HG02798 (cell line): ENCODE data around the gene SCFD2.
A peak's percentile ranks its signal among the peaks of the same experiment; 100 is the strongest.
"Not testable (repeated sequence)": the region's sequence is repeated elsewhere in the genome, so short reads cannot be mapped to it uniquely, and the experiment has no call there.

Source experiments
- ATAC-seq: cut with Tn5 transposase; IDR thresholded peaks from one replicate; pipeline ENCODE4 v1.9.1; 2021; ENCODE audit warnings: mild to moderate bottlenecking; ENCODE audit not compliant: unreplicated experiment, poor library complexity

SCFD2 gene

DNA sequence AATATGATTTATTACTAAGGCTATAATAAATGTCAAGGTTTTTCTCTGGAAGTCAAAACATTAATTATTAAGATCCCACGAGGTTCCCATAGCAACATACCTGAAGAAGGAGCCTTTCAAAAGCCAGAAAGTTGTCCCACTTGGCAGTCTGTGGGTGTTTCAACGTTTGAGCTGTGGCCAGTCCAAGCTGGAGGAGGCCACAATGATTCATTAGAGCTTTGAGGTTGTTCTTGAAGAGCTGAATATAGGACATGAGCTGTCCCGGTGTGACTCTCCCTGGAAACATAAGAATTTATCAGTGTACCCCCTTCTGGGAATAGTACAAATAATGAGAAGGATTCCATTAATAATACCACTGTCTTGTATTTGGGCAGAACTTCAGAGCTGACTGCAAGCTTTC lies 92.1 kb downstream of the SCFD2 start:
- ATAC-seq, result no peak

DNA sequence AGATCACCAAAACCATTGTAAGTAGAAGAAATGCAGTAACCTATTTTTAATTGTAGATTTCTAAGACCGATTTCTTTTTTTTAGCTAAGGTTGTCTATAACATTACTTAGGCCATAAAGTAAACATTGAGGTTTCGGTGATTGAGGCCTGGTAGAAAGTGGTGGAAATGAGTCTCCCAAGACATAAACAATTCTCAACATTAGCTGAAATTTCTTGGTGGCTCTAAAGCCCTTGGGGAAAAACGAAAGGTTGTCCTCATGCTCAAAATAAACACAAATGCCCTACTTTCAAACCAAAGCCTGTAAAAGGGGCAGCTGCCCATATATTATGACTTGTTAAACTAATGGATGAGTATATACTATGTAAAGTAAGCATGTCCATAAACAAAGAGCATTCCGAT lies 98.8 kb downstream of the SCFD2 start:
- ATAC-seq, result no peak

DNA sequence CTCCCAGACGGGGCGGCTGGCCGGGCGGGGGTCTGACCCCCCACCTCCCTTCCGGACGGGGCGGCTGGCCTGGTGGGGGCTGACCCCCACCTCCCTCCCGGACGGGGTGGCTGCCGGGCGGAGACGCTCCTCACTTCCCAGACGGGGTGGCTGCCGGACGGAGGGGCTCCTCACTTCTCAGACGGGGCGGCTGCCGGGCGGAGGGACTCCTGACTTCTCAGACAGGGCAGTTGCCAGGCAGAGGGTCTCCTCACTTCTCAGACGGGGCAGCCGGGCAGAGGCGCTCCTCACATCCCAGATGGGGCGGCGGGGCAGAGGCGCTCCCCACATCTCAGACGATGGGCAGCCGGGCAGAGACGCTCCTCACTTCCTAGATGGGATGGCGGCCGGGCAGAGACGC lies 109.9 kb downstream of the SCFD2 start:
- ATAC-seq, result not testable (repeated sequence)

DNA sequence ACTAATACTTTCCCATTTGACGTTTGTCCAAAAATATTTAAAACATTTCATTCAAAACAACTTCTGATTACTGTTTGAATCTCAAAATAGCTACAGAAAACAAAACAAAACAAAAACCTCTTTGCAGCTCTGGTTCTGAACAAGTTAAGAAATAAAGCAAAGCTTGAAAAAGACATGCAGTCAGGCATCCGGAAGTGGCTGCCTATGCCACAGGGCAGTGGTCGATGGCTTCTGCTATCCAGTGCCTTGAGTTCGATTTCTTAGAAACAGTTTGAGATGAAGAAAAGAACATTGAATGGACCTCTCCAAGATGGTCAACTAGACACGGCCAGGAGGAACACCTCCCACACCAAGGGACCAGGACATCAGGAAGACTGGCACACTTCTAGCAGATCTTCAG lies 125.3 kb downstream of the SCFD2 start:
- no peak for ATAC-seq

DNA sequence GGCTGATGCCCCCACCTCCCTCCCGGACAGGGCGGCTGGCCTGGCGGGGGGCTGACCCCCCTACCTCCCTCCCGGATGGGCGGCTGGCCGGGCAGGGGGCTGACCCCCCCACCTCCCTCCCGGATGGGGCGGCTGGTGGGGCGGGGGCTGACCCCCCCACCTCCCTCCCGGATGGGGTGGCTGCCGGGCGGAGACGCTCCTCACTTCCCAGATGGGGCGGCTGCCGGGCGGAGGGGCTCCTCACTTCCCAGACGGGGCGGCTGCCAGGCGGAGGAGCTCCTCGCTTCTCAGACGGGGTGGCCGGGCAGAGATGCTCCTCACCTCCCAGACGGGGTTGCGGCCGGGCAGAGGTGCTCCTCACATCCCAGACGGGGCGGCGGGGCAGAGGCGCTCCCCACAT lies 127.5 kb downstream of the SCFD2 start:
- not testable (repeated sequence) for ATAC-seq

DNA sequence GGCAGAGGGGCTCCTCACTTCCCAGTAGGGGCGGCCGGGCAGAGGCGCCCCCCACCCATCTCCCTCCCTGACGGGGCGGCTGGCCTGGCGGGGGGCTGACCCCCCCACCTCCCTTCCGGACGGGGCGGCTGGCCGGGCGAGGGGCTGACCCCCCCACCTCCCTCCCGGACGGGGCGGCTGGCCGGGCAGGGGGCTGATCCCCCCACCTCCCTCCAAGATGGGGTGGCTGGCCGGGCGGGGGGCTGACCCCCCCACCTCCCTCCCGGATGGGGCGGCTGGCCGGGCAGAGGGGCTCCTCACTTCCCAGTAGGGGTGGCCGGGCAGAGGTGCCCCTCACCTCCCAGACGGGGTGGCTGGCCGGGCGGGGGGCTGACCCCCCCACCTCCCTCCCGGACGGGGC lies 128.1 kb downstream of the SCFD2 start:
- not testable (repeated sequence) for ATAC-seq

DNA sequence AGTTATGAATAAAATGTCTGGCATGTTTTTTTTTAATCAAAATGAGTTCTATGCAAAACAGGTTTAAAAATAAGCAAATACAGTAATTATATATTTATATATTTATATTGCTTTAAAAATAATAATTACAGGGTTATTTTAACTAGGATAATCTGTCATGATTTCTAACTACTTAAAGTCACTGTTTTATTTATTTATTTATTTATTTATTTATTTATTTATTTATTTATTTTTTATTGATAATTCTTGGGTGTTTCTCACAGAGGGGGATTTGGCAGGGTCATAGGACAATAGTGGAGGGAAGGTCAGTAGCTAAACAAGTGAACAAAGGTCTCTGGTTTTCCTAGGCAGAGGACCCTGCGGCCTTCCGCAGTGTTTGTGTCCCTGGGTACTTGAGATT lies 129.2 kb downstream of the SCFD2 start:
- ATAC-seq, result not testable (repeated sequence)

DNA sequence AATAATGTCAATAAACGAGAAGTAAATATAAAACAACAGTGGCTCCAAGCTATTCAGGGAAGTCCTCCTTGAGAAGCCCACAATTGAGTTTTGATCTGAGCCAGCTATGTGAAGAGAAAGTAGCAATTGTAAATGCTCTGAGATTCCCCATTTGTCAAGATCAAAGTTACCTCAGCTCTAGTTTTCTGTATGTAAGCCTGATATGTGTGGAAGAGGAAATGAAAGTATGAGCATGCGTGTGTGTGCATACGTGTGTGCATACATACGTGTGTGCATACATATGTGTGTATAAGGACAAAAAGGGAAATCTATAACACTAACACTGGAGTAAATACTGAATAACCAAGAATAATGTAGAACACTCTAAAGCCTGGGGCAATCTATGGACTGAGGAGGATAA lies 130.3 kb downstream of the SCFD2 start:
- no peak for ATAC-seq

DNA sequence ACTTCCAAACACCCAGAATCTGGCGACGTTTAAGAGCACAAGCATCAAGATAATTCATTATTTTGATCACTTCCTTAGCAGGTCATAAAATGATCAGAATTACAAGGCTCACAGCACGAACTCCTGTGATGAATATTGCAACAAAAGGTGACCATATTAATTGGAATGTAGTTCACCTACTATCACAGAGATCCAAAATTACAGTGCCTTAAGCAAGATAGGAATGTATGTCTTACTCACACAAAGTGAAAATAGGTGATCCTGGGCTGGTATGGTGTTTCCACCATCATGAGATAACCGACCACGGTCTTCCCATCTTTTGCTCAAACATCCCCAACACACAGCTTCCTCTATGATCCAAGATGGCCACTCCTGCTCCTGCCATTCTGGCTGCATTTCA lies 131.2 kb downstream of the SCFD2 start:
- ATAC-seq, result no peak

DNA sequence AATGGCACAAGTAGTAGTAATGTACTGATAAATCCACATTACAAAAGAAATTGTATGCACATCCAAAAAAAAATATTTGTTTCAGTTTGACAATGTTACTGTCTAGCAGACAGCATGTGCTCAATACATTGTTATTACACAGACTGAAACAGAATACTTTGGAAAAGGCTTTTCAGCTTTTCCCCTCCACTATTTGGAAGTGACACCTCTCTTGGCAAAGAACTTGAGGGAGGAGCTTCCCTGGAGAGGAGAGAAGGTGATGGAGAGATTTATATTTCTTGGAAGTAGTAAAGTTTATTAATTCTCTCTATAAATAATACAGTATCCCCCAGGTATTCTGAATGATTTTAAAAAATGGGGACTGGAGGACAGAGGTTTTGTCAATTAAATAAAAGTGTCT lies 131.8 kb downstream of the SCFD2 start:
- ATAC-seq, result no peak

DNA sequence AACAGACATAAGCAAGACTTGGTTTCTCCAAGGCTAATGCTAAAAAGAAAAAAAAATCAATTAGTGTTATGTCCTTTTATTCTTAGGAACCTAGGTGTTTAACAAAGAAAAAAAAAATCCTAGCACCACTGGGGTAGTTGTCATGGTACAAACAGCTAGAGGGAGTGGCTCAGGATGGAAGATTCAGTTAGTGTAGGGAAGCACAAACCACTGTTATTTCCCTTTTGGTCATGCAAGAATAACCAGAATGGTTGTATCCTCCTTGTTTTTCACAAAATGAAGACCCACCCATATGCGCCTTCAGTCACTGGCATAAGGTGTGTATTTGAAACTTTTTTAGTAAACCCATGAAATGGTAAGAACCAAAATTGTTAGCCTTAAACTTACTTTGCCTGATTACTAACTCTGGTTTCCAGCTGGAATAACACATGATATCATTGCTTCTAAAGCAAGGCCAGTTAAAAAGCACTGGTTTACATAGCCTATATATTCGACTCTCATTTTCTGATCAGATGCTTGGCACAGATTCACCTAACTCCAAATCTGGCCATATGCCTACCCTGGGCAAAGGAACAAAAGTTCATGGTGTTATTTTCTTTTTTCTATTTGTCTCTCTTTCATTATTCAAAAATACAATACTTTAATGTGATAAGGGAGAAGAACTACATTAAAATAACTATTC lies 132.6 kb downstream of the SCFD2 start:
- ATAC-seq, result no peak

DNA sequence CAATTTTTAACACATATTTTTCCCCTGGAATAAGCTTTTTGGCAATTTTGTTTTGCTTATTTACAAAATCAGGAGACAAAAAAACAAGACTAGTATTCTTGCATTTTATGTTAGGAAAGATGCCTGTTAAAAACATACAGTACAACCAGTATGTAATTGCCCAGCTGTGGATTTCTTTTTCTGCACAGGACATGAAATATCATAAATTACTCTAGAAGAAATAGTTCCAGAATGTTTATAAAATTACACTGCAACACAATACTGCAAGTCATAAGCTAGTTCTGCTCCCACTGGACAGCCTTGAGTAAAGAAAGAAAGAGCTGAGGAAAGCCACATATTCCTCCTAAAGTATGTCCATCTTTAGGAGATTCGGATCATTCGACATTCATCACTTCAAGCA lies 133.5 kb downstream of the SCFD2 start:
- ATAC-seq, result no peak

DNA sequence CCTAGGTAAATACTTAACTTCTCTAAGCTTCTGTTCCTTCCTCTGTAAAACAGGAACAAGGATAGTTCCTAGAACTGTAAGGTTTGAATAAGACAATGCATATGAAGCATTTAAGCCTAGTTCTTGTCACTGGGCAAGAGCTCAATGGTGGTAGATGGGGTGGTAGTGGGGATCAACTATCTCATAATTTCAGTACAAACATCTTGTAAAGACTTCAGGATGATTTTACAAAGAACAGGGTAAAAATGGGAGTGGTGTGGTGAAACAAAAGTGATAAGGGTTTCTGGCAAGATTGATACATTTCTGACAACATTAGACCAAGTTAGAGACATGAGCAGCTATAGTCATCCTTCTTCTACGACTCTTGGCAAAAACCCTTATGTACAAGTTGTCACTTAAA lies 137.8 kb downstream of the SCFD2 start:
- no peak for ATAC-seq

DNA sequence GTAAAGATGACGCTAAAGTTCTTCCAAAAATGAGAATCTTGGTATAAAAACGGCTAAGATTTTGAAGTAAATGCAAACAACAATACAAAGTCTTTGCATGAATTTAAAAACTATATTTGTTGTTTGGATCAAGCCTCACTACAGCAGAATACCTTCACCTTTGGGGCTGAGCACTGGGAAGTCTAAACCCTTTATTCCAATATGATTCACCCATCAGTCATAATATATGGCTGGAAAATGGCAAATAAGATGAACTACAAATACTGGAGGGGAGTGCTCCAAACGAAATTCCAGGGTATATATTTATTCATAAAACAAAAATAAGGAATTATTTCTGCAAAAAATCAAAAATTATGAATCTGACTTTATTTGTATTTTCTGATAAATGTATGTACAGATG lies 138.4 kb downstream of the SCFD2 start:
- no peak for ATAC-seq

DNA sequence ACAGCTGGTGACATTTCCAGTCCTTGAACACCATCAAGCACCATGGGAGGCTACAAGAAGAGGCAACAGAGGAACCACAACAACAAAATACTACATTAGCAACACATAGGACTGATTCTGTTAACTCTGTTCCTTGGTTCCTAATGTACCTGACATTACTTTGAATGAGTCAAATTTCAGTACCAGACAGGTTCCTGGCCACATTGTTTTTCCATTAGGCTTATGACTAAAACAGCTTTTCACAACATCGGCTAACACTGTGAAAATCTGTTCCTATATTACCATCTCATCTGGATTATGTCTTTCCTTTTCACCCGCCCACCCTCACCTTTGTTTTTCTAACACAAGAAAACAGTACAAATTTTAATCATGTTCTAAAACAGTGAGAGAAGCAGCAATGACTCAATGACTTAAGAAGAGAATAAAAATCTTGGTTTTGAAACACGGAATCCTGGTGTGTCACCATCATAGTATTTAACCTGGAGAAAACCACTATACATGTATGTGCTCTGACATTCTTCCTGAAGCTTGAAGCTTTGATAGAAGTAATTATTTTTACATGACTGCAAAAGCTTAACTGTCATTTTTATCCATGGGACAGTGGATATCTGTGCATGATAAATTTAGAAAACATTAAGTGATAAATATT lies 143.9 kb downstream of the SCFD2 start:
- no peak for ATAC-seq

DNA sequence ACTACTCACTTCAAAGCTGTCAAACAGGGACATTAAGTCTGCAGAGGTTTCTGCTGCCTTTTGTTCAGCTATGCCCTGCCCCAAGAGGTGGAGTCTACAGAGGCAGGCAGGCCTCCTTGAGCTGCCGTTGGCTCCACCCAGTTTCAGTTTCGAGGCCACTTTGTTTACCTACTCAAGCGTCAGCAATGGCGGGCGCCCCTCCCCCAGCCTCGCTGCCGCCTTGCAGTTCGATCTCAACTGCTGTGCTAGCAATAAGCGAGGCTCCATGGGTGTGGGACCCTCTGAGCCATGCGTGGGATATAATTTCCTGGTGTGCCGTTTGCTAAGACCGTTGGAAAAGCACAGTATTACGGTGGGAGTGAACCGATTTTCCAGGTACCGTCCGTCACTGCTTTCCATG lies 146.7 kb downstream of the SCFD2 start:
- ATAC-seq, result not testable (repeated sequence)

DNA sequence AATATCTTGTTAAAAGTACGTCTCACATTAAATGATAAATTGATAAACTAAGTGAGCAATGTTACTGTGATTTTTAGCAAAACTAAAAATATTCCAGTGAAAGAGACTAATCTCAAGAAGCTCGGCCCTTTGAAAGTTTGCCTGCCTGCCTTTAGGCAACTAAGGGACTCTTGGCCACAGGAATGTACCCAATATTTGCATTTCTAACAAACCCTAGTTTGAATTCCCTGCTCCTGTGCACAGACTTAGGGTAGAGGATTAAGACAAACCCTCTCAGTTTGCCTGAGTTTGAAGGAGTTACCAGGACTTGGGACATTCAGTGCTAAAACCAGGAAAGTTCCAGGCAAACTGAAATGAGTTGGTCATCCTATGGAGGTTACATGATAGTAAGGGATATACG lies 157.1 kb downstream of the SCFD2 start:
- ATAC-seq, result no peak

DNA sequence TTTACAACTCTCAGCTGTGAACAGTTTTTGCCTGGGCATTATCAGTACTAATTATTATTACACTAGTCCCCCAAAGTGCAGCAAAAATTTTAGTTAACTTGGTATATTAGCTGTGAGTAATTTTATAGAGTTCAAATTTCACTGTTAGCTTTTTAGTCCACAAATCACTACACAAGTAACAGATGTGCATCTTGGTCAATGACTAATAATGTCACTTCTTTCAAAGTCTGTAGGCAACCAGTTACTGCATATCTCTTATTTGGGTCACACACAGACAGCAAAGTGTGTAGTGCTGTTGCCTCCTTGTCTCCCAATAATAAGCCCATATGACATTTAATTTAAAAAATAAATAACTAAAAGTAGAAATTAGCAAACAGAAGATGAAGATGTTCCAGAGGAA lies 159.9 kb downstream of the SCFD2 start:
- no peak for ATAC-seq

DNA sequence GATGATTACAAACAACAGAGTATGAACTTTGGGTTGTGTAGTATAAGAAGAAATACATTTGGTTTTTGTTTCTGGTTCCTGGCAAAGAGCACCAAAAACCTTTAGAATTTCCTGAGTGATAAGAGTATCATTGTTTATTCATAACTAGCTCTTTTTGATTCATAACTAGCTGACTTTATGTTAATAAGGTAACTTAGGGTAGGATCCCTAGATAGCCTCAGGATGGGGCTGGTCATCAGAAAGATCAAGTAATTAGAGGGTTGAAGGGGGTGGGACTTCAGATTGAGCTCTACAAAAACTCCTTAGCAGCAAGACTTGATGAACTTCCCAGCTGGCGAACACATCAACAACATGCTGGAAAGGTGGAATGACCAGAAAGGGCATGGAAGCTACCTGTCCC lies 166.5 kb downstream of the SCFD2 start:
- no peak for ATAC-seq

DNA sequence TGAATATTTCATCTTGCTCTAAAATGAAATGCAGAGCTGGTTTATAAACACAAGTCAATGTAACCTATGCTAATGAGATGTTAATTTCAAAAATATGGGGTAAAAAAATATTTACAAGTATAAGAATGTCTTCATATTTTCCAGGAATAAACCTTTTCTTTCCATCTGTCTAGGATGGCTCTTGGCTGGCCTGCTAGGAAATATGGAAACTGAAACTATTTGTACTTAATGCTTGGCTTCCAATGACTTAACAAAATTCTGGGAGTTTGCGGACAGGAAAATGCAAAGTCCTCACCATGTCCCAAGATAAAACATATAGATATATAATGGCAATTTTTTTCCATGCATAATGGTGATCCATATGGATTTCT lies 168.1 kb downstream of the SCFD2 start:
- ATAC-seq, result no peak

DNA sequence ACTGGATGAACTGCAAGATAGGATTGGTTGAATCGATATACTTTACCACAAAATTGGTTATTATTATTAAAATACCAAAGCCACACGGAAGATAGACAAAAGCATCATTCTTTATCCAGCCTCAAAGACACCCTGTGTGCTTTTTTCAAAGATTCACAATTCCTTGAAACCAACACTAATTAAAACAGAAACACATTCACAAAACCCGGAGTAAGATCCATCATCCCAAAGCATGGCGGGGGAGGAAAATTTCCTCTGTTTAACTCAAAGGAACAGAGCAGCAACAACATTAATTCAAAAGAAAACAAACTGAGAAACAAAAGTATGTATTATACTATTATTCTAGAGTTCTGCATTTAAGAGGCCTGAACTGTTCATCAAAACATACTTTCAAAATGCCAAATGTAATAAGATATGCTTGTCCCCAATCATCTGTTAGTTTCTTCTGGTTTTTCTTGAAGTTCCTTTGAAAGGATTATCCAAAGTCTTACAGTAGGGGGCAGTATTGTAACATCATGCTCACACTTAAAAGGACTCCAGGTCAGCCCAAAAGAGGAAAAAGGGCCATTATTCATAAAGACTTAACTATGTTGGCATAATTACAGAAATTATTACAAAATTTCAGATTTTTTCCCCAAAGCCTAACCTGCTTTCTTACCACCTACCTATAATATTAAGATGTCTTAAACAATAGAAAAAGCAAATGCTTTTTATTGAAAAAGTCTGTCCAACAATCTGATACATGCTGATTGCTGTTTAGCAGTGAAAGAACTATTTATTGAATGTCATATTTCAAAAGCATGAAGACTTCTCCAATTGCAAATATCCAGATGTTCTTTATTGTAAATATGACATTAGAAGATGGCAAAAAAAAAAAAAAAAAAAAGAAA lies 168.7 kb downstream of the SCFD2 start:
- ATAC-seq, result peak; percentile 57
